Endothelial cell of umbilical vein (primary cell): Measurements from ENCODE around the gene TMC1. TPM values are rescaled to one million over a fixed set of nuclear protein-coding genes. Genes with fewer than 3 reads are reported as not detected.

Source experiments
- BruUV-seq: library from RNA; stranded (reverse); fragments of 400-500 nt; replicated peaks from 2 replicates; lab custom pipeline; 2021; lab: Mats Ljungman, UMichigan
- CTCF ChIA-PET: fragments of 300-600, 350-600 bp; sonication (Branson Sonifier 250); formaldehyde crosslinking; loops from one replicate; lab custom pipeline; 2021; ENCODE audit warnings: antibody characterized with exemption, inconsistent platforms; lab: Charles Lee
- POLR2A ChIA-PET: fragments of 300-600, 350-600 bp; sonication (Branson Sonifier 250); formaldehyde crosslinking; loops from one replicate; lab custom pipeline; 2021; ENCODE audit warnings: antibody characterized with exemption, inconsistent platforms; lab: Charles Lee
- DNase-seq: peaks from one replicate; pipeline ENCODE4 v3.0.0-alpha.2; 2011; ENCODE audit warnings: low read depth, low spot score
- FAIRE-seq: peaks from 2 replicates; lab custom pipeline; 2011; peaks lifted over from hg19 to GRCh38; lab: Jason Lieb, UNC
- H2AFZ ChIP-seq: 2 replicates; pipeline ENCODE4 v1.6.0; 2012; ENCODE audit warnings: low read depth, low read length, control low read depth, inconsistent platforms
- H3K27ac ChIP-seq: 2 replicates; pipeline ENCODE4 v1.5.1; 2011; ENCODE audit warnings: low read depth, mild to moderate bottlenecking, control low read depth, low read length, moderate library complexity; ENCODE audit not compliant: insufficient read depth
- H3K27me3 ChIP-seq, 2 experiments: 2 replicates each; pipeline versions ENCODE4 v1.6.0 to v1.6.1; 2011; ENCODE audit warnings: low read length in 2 of 2, mixed read lengths in 1 of 2; ENCODE audit not compliant: control insufficient read depth in 2 of 2, insufficient read depth in 2 of 2
- H3K36me3 ChIP-seq, 2 experiments: 2 replicates in 1 of 2; 3 replicates in 1 of 2; pipeline ENCODE4 v1.5.1; 2011; ENCODE audit warnings: low read length in 2 of 2, mild to moderate bottlenecking in 1 of 2, moderate library complexity in 1 of 2; ENCODE audit not compliant: control insufficient read depth in 2 of 2, insufficient read depth in 2 of 2; ENCODE audit errors: extremely low read depth in 1 of 2
- H3K4me1 ChIP-seq: 3 replicates; pipeline ENCODE4 v1.5.1; 2011; ENCODE audit warnings: mild to moderate bottlenecking, low read length; ENCODE audit not compliant: control insufficient read depth, insufficient read depth; ENCODE audit errors: extremely low read depth
- H3K4me2 ChIP-seq: 2 replicates; pipeline ENCODE4 v1.6.1; 2011; ENCODE audit warnings: low read length, control low read depth, mixed read lengths; ENCODE audit not compliant: insufficient read depth
- H3K4me3 ChIP-seq, 3 experiments: fragments of 200-600 bp in 1 of 3; sonication (generic), shearing (Covaris generic) in 1 of 3; replicated peaks in 1 of 3; 2 replicates each; pipeline ENCODE4 v1.5.1; 2011 to 2016; ENCODE audit warnings: control low read depth in 3 of 3, low read length in 3 of 3, mild to moderate bottlenecking in 2 of 3, inconsistent platforms in 1 of 3, low read depth in 1 of 3, moderate library complexity in 1 of 3; ENCODE audit not compliant: insufficient read depth in 1 of 3
- H3K79me2 ChIP-seq: 2 replicates; pipeline ENCODE4 v1.6.0; 2012; ENCODE audit warnings: low read length, inconsistent platforms; ENCODE audit not compliant: control insufficient read depth, insufficient read depth
- H3K9ac ChIP-seq: replicated peaks from 2 replicates; pipeline ENCODE3; 2011; ENCODE audit warnings: low read length, control low read depth; ENCODE audit not compliant: insufficient read depth; ENCODE audit errors: extremely low read depth
- H3K9me1 ChIP-seq: replicated peaks from 3 replicates; pipeline ENCODE4 v1.6.0; 2011; ENCODE audit warnings: mild to moderate bottlenecking, low read length; ENCODE audit not compliant: control insufficient read depth, insufficient read depth; ENCODE audit errors: extremely low read depth
- H3K9me3 ChIP-seq: replicated peaks from 2 replicates; pipeline ENCODE4 v1.5.1; 2012; ENCODE audit warnings: low read length, inconsistent platforms; ENCODE audit not compliant: control insufficient read depth, insufficient read depth
- H4K20me1 ChIP-seq: replicated peaks from 2 replicates; pipeline ENCODE3; 2011; ENCODE audit warnings: mild to moderate bottlenecking, low read length; ENCODE audit not compliant: control insufficient read depth, insufficient read depth; ENCODE audit errors: extremely low read depth
- EZH2 ChIP-seq: IDR thresholded peaks from 2 replicates; pipeline ENCODE4 v1.6.1; 2012; ENCODE audit warnings: borderline replicate concordance, low read depth, mild to moderate bottlenecking, moderate library complexity, low read length, inconsistent platforms; ENCODE audit not compliant: severe bottlenecking
- FOS ChIP-seq: IDR thresholded peaks from 2 replicates; pipeline ENCODE4 v1.6.1; 2011; ENCODE audit warnings: mild to moderate bottlenecking, low read length, moderate library complexity, borderline replicate concordance; ENCODE audit not compliant: insufficient read depth
- GATA2 ChIP-seq: IDR thresholded peaks from 2 replicates; pipeline ENCODE4 v1.7.0; 2011; ENCODE audit warnings: low read depth, mild to moderate bottlenecking, moderate library complexity, mixed read lengths, low read length; ENCODE audit not compliant: insufficient read length, insufficient read depth
- JUN ChIP-seq: IDR thresholded peaks from 2 replicates; pipeline ENCODE4 v1.6.1; 2011; ENCODE audit warnings: borderline replicate concordance, low read depth; ENCODE audit not compliant: insufficient read length, insufficient read depth
- MAX ChIP-seq: IDR thresholded peaks from 2 replicates; pipeline ENCODE4 v1.6.1; 2011; ENCODE audit not compliant: insufficient read depth, insufficient read length
- MYC ChIP-seq: IDR thresholded peaks from one replicate; pipeline ENCODE4 v1.6.1; 2011; ENCODE audit warnings: mild to moderate bottlenecking, low read depth, low read length
- POLR2A ChIP-seq: IDR thresholded peaks from 2 replicates; pipeline ENCODE4 v1.6.1; 2012; ENCODE audit warnings: low read depth, mild to moderate bottlenecking, control low read depth, low read length
- POLR2AphosphoS5 ChIP-seq: IDR thresholded peaks from 2 replicates; pipeline ENCODE4 v1.6.1; 2012; ENCODE audit warnings: low read depth, mild to moderate bottlenecking, control low read depth, low read length, moderate library complexity; ENCODE audit not compliant: insufficient read depth
- dilution Hi-C: fragments of 300-500 bp; cut with MboI; formaldehyde crosslinking; loops from one replicate; pipeline ENCODE4 v1.15.0; 2019; ENCODE audit warnings: low sequenced_read_pairs; ENCODE audit not compliant: extremely low pct_ligation_motif_present
- intact Hi-C: fragments of 100-400 bp; cut with micrococcal nuclease; formaldehyde crosslinking; loops from one replicate; pipeline ENCODE4 v1.10.0; 2022
- polyA plus RNA-seq, 4 experiments: library from polyadenylated mRNA; depleted of rRNA in 3 of 4; stranded (reverse) in 3 of 4; unstranded in 1 of 4; fragments of >200 nt; gene quantifications; 2 replicates each; pipeline versions ENCODE4 v1.2.1 to v1.2.3, GENCODE V29; 2011 to 2012; ENCODE audit warnings: missing spikeins in 1 of 4
- total RNA-seq: library from RNA; stranded (reverse); gene quantifications from 2 replicates; pipeline ENCODE4 v1.2.3, GENCODE V29; 2021
- TF ChIP-seq, protein P1 (sequence below), 2 donors: IDR thresholded peaks; 1 replicate in 1 of 2; 2 replicates in 1 of 2; pipeline ENCODE4 v1.5.1; 2011; ENCODE audit warnings: low read length in 2 of 2, mild to moderate bottlenecking in 2 of 2, moderate library complexity in 2 of 2, control low read depth in 1 of 2, inconsistent platforms in 1 of 2, low read depth in 1 of 2; ENCODE audit not compliant: insufficient read depth in 1 of 2; ENCODE audit errors: extremely low read depth in 1 of 2

Gene TMC1
- total and polyA plus RNA-seq, 2 donors (not counting 3 experiments of a cell fraction or from before 2014, with no cell fraction given): 1.5 TPM; not detected in 1

GRCh38 chr9:72590824-72591223, 69.4 kb downstream of the TMC1 start:
- no peak for FAIRE-seq
- H3K4me2 ChIP-seq: no peak overlapping the region
- H2AFZ ChIP-seq: no peak overlapping the region
- ChIA-PET CTCF (interaction anchor here (1.0 to 6.0 kb wide), 10 partner anchors 13 to 319 kb away, joined by 3 to 70 read pairs (median 8); partner anchors contain the start of gene ZFAND5), POLR2A (interaction anchor here (1.1 to 4.0 kb wide), 3 partner anchors 13 to 227 kb away, joined by 6 to 31 read pairs (median 7); partner anchors contain the start of gene ZFAND5)
- intact Hi-C loops (loop anchor here (5.0 kb wide), 1 partner anchor 231 kb away; no protein-coding TSS in a partner anchor), dilution Hi-C loops (no loop called here)
- no peak overlapping the region for H3K9ac ChIP-seq
- no peak overlapping the region for H3K4me3 ChIP-seq
- H3K36me3 ChIP-seq: no peaks in the 10 kb centered on the region
- no peaks in the 10 kb centered on the region for H4K20me1 ChIP-seq
- DNase-seq: no peak
- BruUV-seq: no TSS peak
- peaks cover 7% of the 10 kb centered on the region for H3K4me1 ChIP-seq
- no peak overlapping the region for H3K27ac ChIP-seq
- TF ChIP-seq EZH2 (no peak), MYC (no peak), GATA2 (no peak), JUN (no peak), MAX (no peak), FOS (no peak), POLR2A (no peak), POLR2AphosphoS5 (no peak)
- TF ChIP-seq, protein P1, sequence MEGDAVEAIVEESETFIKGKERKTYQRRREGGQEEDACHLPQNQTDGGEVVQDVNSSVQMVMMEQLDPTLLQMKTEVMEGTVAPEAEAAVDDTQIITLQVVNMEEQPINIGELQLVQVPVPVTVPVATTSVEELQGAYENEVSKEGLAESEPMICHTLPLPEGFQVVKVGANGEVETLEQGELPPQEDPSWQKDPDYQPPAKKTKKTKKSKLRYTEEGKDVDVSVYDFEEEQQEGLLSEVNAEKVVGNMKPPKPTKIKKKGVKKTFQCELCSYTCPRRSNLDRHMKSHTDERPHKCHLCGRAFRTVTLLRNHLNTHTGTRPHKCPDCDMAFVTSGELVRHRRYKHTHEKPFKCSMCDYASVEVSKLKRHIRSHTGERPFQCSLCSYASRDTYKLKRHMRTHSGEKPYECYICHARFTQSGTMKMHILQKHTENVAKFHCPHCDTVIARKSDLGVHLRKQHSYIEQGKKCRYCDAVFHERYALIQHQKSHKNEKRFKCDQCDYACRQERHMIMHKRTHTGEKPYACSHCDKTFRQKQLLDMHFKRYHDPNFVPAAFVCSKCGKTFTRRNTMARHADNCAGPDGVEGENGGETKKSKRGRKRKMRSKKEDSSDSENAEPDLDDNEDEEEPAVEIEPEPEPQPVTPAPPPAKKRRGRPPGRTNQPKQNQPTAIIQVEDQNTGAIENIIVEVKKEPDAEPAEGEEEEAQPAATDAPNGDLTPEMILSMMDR (IDR thresholded peaks at IDR 0.05; ENCODE audit: extremely low read depth in 1 of 2, insufficient read depth in 1 of 2, low read depth in 1 of 2, low read length in 2 of 2): no peak
- no peaks in the 10 kb centered on the region for H3K27me3 ChIP-seq
- H3K79me2 ChIP-seq: no peaks in the 10 kb centered on the region
- H3K9me3 ChIP-seq: no peaks in the 10 kb centered on the region
- no peaks in the 10 kb centered on the region for H3K9me1 ChIP-seq
